Stimulated activated CD4-positive, alpha-beta T cell treated with anti-CD3 and anti-CD28 coated beads, Interleukin-15, amount 100 ng/mL, for 24 hours (primary cell): ENCODE results near the gene DHRSX.
"Not testable (repeated sequence)": the region's sequence is repeated elsewhere in the genome, so short reads cannot be mapped to it uniquely, and the experiment has no call there.

Experiments
- DNase-seq: peaks from one replicate; pipeline ENCODE4 v3.0.0-alpha.2; 2020

DHRSX gene

DNA sequence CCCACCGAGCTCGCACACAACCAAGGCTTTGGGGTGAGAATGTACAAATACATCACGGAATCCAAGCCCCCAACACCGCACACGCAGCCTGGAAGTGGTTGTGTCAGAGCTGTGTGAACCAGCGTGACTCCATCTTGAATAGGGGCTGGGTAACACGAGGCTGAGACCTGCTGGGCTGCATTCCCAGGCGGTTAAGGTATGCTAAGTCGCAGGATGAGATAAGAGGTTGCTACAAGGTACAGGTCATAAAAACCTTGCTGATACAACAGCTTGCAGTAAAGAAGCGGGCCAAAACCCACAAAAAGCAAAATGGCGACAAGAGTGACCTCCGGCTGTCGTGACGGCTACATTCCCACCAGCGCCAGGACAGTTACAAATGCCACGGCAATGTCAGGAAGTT lies 258.4 kb downstream of the DHRSX start:
- DNase-seq: no peak

DNA sequence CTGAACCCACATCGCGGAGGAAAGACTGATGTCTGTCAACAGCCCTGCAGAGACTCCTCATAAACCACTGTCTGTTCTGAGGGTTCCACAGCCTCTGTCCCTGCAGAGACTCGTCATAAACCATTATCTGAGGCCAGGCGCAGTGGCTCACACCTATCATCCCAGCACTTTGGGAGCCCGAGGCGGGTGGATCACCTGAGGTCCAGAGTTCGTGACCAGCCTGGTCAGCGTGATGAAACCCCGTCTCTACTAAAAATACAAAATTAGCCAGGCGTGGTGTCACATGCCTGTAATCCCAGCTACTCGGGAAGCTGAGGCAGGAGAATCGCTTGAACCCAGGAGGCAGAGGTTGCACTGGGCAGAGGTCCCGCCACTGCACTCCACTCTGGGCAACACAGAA lies 259.3 kb downstream of the DHRSX start:
- not testable (repeated sequence) for DNase-seq

DNA sequence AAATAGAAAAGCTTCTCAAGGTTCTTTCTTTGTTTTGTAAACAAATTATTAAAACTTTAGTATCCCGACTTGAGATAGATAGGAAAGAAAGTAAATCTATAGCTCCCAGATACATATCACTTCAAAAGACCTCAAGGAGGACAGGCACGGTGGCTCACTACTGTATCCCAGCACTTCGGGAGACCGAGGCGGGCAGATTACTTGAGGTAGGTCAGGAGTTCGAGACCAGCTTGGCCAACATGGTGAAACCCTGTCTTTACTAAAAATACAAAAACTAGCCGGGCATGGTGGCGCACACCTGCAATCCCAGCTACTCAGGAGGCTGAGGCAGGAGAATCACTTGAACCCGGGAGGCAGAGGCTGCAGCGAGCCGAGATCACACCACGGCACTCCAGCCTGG lies 260.0 kb downstream of the DHRSX start:
- DNase-seq: not testable (repeated sequence)

DNA sequence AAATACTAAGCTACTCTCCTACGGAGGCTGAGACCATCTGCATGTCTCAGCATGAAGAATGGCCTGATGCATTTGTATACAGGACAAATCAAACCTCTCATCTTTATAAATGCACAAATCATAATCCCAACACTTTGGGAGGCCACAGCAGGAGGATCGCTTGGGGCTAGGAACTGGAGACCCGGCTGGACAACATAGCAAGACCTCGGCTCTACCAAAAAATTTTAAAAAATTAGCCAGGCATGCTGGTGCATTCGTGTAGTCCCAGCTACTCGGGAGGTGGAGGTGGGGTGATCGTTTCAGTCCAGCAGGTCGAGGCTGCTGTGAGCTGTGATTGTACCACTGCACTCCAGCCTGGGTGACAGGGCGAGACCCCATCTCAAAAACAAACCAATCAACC lies 262.8 kb downstream of the DHRSX start:
- DNase-seq: no peak

DNA sequence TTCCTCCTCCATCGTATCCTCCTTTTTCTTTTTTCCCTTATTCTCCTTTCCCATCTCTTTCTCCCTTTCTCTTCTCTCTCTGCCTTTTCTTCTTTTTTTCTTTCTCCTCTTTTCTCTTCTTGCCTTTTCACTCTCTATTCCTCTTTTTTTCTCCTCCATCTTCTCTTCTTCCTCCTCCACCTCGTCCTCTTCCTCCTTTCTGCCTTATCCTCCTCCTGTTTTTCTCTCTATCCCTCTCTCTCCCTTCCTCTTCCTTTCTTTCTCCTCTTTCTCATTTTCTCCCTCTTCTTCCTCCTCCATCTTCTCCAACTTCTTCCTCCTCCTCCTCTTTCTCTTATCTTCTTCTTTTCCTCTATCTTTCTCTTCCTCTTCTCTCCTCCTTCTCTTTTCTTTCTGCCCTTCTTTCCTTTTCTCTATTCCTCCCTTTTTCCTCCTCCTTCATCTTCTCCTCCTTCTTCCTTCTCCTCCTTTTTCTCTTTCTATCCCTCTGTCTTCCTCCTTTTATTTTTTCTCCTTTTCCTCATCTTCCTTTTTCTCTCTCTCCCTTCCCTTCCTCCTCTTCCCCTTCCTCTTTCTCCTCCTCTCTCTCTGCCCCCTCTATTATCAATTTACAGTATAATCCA lies 269.1 kb downstream of the DHRSX start:
- no peak for DNase-seq

DNA sequence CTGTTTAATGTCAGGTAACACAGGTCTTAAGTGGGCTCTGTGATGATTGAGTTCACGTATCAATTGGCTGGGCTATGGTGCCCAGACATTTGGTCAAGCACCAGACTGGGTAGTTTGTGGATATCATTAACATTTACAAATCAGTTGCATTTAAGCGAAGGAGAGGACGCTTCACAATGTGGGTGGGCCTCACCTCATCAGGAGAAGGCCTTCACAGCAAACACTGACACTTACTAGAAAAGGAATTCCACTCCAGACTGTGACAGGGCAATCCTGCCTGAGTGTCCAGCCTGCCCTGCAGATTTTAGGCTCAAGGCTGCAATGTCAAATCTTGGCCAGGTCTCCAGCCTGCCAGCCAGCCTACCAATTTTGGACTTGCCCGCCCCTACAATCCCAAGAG lies 270.3 kb downstream of the DHRSX start:
- DNase-seq: no peak

DNA sequence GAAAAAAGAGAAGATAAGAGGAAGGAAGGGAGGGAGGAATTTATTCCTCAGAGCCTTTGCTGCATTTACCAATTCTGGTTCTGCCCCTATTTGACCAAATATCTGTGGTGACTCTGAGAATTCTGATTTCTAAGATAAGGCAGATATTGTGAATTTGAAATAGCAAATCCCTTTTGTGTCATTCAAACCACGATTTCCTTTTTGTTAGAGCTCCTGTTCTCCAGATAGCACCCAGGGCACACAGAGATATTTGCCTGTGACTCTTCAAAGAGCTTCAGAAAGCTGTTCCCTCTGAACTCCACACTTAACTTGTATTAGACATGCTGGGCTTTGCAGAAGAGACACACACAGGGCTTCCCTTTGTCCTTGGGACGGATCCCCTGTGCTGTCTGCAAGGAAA lies 272.2 kb downstream of the DHRSX start:
- no peak for DNase-seq

DNA sequence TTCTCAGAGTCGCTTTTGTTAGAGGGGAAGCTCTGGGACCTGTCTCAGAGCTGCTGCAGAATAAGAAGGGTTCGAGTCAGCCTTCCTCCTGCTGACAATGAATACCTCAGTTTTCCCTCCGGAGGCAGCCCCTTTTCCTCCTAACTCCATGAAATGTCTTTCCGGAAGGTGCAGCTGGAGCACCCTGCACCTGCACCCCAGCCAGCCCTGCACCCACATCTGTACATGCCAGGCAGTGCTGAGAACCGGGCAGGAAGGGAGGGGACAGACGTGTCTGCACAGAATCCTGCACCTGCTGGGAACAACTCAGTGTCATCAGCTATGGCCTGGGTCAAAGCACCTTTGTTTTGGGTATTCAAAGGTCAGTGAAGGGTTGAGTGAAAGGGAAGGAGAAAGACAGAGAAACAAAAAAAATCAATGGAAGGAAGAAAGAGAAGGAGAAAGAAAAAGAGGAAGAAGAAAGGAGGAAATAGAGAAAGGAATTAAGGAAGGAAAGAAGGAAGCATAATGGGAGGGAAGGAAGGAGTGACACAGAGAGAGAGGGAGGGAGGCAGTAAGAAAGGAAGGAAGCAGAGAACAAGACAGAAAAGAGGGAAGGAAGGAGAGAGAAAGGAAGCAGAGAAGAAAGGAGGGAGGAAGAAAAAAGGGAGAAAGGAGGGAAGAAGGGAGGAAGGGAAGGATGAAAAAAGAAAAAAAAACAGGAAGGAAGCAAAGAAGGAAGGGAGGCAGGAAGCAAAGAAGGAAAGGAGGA lies 273.7 kb downstream of the DHRSX start:
- DNase-seq: no peak

DNA sequence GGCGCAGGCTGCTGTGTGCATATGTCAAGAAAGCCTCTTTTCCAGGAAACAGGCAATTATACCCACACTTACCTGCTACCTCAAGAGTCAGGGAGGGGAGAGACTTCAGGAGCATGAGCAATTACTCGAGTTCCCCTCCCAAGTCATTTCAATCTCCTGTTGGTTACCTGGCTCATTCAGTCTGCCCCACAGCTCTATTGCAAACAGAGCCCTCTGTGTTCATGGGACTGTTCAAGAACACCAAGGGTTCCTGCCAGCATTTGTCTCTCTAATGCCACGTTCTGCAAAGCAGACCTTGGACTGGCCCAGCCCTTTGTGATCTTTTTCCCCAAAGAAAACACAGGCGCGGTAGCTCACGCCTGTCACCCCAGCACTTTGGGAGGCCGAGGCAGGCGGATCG lies 274.6 kb downstream of the DHRSX start:
- DNase-seq: no peak

DNA sequence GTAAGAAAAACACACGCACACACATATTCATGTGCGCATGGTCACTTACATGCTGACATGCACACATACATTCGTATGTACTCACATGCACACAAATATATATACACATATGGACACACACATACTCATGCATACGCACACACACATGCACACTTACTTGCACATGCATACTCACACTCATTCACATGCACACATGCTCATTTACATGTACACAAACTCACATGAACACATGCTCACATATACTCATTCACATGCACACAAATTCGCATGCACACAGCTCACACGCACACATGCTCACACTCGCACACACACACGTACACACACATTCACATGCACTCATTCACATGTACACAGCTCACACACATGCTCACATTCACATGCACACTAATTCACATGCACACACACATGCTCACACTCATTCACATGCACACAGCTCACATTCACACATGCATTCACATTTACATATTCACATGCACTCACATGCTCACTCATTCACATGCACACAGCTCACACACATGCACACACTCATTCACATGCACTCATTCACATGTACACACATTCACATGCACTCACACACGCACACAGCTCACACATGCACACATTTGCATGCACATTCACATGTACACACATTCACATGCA lies 276.1 kb downstream of the DHRSX start:
- no peak for DNase-seq

DNA sequence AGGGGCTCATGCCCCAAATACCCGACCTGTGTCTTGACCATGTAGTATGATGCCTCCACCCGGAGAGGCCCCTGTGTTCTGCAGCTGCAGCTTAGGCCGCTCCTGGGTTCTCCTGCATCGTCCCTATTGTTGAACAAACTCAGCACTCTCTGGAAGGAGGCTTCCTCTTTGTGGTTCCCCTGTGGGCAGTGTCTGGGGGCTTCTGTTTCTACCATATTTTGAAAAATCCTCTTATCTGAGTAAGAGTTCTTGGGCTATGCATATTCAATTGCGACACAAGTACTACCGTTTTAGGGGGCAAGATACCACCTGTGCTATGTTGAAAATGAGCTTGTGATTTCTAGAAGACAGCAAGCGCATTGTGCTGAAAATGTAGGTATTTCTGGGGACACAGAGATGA lies 276.6 kb downstream of the DHRSX start:
- DNase-seq: no peak

DNA sequence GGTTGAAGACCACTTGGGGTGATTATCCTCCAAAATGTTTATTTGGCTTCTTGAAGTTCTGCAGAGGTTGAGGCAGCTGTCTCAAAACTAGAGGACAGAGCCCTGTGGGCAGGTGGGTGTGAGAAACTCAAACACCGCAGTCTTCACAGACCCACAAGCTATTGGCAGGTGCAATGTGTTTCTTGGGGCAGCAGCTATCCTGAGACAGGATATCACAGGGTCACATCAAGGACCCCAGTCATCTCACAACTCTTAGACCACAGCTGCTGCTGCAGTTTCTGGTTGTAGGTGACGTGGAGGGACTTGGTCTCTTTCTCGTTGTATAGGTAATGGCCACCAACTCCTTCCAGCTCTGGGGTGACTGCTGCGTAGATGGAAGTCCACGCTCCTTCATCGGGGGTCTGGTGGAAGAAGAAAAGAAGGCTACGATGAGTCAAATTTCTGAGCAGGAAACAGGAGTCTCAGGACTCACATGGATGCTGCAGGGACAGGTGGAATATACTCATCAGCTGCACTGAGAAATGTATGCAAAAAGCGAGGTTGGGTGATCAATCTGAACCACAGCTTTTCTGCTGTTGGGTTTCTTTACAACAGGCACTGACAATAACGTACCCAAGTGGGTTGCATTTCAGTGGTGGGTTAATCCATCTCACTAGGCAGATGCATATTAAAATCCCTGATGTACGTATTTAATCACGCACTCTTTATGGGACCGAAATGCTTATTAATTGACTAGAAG lies 279.8 kb downstream of the DHRSX start:
- DNase-seq: no peak

DNA sequence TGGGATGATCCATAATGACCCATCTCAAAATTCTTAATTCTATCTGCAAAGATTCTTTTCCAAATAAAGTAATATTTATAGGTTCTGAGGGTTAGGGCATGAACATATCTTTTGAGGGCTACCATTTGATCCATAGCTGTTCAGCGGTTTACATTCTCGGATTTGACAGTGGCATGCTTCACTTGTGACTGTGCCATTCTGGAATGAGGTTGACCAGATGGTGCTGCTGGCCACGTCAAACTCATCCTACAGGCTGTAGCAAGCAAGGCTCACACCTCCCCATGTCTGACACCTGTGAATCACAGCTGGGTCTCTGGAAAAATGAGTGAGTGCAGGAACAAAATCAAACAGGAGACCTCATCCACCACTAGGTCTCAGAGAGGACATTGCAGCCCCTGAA lies 280.5 kb downstream of the DHRSX start:
- DNase-seq: no peak

DNA sequence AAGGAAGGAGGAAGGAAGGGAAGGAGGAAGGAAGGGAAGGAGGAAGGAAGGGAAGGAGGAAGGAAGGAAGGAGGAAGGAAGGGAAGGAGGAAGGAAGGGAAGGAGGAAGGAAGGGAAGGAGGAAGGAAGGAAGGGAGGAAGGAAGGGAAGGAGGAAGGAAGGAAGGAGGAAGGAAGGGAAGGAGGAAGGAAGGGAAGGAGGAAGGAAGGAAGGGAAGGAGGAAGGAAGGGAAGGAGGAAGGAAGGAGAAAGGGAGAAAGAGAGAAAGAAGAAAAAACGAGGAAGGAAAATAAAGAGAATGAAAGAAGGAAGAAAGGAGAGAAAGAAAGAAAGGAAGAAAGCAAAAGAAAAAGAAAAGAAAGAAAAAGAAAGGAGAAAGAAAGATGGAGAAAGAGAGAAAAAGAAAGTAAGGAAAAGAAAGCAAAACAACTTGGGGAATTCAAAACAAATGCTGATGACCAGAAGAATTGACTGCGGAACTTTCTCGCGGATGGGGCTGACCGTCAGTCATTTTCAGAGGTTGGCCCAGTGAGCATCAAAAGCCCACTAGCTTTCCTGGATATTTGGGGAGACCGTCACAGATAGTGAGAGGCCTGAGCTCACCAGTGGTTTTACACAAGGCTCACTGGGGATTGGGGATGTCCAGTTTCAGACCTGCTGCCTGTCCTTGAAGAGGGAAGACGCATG lies 286.5 kb downstream of the DHRSX start:
- not testable (repeated sequence) for DNase-seq

DNA sequence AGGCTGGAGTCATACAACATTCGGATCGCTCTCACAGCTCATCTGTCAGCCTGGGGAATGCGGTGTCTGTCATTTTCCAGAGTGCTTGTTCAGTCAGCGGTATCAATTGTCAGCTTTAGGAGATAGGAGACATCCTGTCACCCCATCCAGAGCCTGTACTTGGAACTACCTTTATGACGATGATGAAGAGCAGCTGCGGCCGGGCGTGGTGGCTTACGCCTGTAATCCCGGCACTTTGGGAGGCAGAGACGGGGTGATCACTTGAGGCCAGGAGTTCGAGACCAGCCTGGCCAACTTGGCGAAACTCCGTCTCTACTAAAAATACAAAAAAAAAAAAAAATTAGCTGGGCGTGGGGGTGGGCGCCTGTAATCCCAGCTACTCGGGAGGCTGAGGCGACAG lies 289.1 kb downstream of the DHRSX start:
- not testable (repeated sequence) for DNase-seq

DNA sequence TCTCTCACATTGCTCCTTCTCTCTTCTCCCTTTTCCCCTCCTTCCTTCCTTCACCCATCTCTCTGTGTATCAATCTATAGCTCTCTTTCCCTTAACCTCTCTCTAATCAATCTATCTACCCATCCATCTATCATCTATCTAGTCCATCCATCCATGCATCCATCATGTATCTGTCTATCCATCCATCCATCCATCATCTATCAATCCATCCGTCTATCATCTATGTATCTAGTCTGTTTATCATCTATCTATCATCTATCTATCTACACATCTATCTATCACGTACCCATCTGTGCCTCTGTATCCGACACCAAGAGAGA lies 307.5 kb downstream of the DHRSX start:
- no peak for DNase-seq

DNA sequence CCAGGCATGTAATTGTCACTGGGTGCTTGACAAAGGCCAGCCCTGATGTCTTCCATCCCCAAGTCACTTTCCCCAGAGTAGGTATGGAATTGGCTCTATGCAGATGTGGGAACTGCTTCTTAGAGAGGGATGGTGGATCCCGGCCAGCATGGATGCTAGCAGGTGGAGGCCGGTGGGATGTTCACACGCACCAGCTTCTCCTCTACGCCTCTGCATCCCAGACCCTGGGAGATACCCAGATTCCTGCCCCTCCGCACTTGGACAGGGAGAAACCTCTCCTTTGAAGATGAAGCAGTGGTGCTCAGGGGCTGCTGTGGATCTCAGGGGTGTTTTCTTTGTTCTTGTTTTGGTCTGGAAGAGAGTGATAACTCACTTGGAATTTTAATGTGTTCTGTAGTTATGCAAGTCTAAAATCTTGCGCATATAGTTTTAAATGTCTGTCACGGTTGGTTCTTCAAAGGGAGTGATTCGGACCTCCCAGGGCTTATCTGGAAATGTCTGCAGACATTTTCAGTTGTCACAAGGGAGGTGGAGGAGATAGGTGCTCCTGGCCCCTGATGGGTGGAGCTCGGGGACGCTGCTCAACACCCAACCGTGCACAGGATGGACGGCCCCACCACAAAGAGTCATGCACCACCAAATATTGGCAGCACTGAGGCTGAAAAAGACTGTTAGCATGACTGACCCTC lies 308.0 kb downstream of the DHRSX start:
- no peak for DNase-seq

DNA sequence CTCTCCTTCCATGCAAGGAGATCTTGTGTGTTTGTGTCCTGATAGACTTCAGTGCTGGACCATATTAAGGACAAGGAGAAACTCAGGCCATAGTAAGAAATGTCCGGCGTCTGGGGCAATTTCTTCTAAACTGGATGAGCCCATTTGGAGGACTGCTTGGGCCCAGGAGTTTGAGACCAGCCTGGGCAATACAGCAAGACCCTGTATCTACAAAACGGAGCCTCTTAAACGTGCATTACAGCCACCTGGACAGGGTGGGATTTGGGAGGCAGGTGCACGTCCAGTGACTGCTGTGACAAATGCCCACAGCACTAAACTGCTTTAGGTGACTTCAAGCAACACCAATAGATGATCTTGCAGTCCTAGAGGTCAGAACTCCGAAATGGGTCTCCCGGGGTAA lies 311.9 kb downstream of the DHRSX start:
- DNase-seq: no peak

DNA sequence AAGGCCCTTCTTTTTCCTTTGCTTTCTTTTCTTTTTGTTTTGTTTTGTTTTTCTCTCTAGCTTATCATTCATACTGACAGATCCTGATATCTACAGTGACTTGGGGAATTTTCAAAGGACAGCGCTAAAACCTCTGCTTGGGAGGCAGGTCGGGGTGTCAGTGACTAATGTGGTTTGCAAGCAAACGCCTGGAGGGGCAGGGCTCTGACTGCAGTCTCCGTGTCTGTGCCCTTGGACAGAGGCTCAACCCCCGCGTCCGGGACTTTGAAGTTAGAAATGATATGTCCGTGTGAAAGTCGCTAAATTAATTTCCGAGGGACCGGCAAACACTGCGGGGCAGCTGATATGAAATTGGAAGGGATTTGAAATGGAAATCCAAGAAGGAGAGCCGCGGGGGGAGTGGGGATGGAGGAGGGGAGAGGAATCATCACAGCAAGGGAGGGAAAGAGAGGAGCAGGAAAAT lies 312.4 kb downstream of the DHRSX start:
- DNase-seq: no peak

DNA sequence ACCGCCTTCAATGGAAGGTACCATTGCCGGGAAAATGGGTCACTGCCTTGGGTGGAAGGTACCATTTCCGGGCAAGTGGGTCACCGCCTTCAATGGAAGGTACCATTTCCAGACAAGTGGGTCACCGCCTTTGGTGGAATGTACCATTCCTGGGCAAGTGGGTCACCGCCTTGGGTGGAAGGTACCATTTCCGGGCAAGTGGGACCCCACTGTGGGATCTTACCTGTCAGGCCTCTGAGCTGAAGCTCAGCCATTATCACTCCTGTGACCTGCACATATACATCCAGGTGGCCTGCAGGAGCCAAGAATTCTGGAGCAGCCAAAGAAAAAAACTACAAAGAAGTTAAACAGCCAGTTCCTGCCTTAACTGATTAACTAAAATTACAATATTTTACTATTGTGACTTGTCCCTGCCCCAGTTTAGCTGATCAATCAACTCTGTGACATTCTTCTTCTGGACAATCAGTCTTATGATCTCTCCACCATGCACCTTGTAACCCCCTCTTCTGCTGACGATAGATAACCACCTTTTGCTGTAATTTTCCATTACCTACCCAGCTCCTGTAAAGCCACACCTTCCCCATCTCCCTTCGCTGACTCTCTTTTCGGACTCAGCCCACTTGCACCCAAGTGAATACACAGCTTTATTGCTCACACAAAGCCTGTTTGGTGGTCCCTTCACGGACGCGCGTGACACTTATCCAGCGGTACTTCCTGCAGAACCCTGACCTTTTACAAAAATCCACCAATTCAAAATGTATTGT lies 313.2 kb downstream of the DHRSX start:
- DNase-seq: no peak

DNA sequence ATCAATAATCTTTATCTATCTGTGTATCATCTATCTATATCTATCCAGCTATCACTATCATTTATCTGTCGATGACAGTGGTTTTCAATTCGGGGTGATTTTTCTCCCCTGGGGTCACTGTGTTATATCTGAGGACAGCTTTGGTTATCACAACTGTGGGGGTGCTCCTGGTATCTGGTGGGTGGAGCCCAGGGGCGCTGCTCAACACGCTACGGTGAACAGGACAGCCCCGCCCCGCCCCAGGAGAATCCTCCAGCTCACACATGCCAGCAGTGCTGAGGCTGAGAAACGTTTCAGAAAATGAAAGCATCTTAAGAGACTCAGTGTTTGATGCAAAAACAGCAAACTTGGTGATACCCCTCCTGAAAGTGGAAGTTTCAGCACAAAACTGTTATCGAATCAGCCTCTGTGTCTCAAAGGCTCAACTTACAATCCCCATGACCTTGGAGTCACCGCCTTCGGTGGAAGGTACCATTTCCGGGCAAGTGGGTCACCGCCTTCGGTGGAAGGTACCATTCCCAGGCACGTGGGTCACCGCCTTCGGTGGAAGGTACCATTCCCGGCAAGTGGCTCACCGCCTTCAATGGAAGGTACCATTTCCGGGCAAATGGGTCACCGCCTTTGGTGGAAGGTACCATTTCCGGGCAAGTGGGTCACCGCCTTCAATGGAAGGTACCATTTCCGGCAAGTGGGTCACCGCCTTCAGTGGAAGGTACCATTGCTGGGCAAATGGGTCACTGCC lies 315.3 kb downstream of the DHRSX start:
- DNase-seq: no peak
